Activated CD8-positive, alpha-beta memory T cell treated with anti-CD3 and anti-CD28 coated beads, Interleukin-2, amount 10 ng/mL, durations not matched to agents 7 days and 5 days (primary cell): Measurements from ENCODE around the gene CABLES1. TPM values are rescaled to one million over a fixed set of nuclear protein-coding genes. Genes with fewer than 3 reads are reported as not detected.
A peak's percentile ranks its signal among the peaks of the same experiment; 100 is the strongest.
"Not testable (repeated sequence)": the region's sequence is repeated elsewhere in the genome, so short reads cannot be mapped to it uniquely, and the experiment has no call there.

ENCODE experiments used
- ATAC-seq: fragments of 150-1000 bp; cut with Tn5 transposase; one replicate; pipeline ENCODE4 v1.10.0; 2021; ENCODE audit warnings: moderate library complexity
- CTCF ChIA-PET: fragments of 350-600 bp; sonication (Branson Sonifier 250); formaldehyde crosslinking; loops from one replicate; lab custom pipeline; 2021; ENCODE audit warnings: antibody characterized with exemption; lab: Charles Lee
- DNase-seq: peaks from one replicate; pipeline ENCODE4 v3.0.0-alpha.2; 2020
- H3K27ac Mint-ChIP-seq: one replicate; pipeline ENCODE4 v1.8.0; 2021; ENCODE audit warnings: mild to moderate bottlenecking, mixed read lengths
- H3K27me3 Mint-ChIP-seq: one replicate; pipeline ENCODE4 v1.8.0; 2021; ENCODE audit warnings: mixed read lengths
- H3K36me3 Mint-ChIP-seq: one replicate; pipeline ENCODE4 v1.8.0; 2021; ENCODE audit warnings: mild to moderate bottlenecking, mixed read lengths
- H3K4me1 Mint-ChIP-seq: one replicate; pipeline ENCODE4 v1.8.0; 2021; ENCODE audit warnings: mixed read lengths
- H3K4me3 Mint-ChIP-seq: one replicate; pipeline ENCODE4 v1.8.0; 2021; ENCODE audit warnings: mild to moderate bottlenecking, moderate library complexity, mixed read lengths
- H3K9me3 Mint-ChIP-seq: one replicate; pipeline ENCODE4 v1.8.0; 2022; ENCODE audit warnings: low read depth, mixed read lengths
- total RNA-seq, 2 experiments: library from RNA; stranded (reverse); gene quantifications; one replicate each; pipeline ENCODE4 v1.2.3, GENCODE V29; 2021

The CABLES1 gene
- total RNA-seq, 2 experiments from 2014 or later, result 2.1 to 8.6 TPM

- Mint-ChIP-seq H3K27me3 (peaks cover 8% of the 10 kb centered on the region), H3K36me3 (no peaks in the 10 kb centered on the region), H3K9me3 (no peaks in the 10 kb centered on the region), H3K27ac (no peak overlapping the region), H3K4me1 (peaks cover 3% of the 10 kb centered on the region), H3K4me3 (no peak overlapping the region)
- DNase-seq (no peak), ATAC-seq (no peak)
- CTCF ChIA-PET, result no interaction called here
Observed at GRCh38 chr18:23101861-23102432, 33.3 kb upstream of the CABLES1 start.

DNA sequence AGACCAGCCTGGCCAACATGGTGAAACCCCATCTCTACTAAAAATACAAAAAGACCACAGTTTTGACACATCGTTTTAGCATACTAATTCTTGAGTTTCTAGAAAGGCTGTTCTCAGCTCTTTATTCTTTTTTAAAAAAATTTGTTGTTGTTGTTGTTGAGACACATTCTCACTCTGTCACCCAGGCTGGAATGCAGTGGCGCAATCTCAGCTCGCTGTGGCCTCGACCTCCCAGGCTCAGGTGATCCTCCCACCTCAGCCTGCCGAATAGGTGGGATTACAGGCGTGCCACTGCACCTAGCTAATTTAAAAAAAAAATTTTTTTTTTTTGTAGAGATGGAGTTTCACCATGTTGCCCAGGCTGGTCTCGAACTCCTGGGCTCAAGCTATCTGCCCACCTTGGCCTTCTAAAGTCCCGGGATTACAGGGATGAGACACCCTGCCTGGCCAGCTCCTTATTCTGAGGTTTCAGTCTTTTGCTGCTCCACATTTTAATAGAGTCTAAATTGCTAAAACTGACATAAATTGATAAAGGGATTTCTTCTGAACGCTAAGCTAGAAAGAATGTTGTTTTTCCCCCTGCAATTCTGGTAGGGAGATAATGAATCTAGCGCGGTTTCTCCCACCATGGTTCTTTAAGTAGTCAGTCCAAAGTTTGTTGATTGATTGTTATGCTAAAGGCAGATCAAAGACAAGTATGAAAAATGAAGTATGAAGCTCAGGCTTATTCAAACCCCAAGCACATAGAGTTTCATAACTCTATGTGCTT lies 32.6 kb upstream of the CABLES1 start:
- H3K9me3 Mint-ChIP-seq, result no peaks in the 10 kb centered on the region
- ATAC-seq (no peak), DNase-seq (no peak)
- no peaks in the 10 kb centered on the region for H3K36me3 Mint-ChIP-seq
- no peak overlapping the region for H3K27ac Mint-ChIP-seq
- no peak overlapping the region for H3K4me3 Mint-ChIP-seq
- CTCF ChIA-PET, result interaction anchor here (1.2 kb wide), 1 partner anchor 32 kb away, joined by 3 read pairs; no protein-coding TSS in a partner anchor
- peaks cover 8% of the 10 kb centered on the region for H3K27me3 Mint-ChIP-seq
- H3K4me1 Mint-ChIP-seq, result peaks cover 3% of the 10 kb centered on the region

- H3K9me3 Mint-ChIP-seq, result no peaks in the 10 kb centered on the region
- CTCF ChIA-PET, result interaction anchor here (0.6 to 1.2 kb wide), 2 partner anchors 21 to 33 kb away, joined by 3 read pairs; no protein-coding TSS in a partner anchor
- H3K27me3 Mint-ChIP-seq, result peaks cover 8% of the 10 kb centered on the region
- no peak for ATAC-seq
- H3K4me1 Mint-ChIP-seq, result peaks cover 3% of the 10 kb centered on the region
- DNase-seq, result no peak
- no peak overlapping the region for H3K27ac Mint-ChIP-seq
- H3K4me3 Mint-ChIP-seq, result no peak overlapping the region
- H3K36me3 Mint-ChIP-seq, result no peaks in the 10 kb centered on the region
Observed at GRCh38 chr18:23103449-23103848, 31.8 kb upstream of the CABLES1 start.

DNA sequence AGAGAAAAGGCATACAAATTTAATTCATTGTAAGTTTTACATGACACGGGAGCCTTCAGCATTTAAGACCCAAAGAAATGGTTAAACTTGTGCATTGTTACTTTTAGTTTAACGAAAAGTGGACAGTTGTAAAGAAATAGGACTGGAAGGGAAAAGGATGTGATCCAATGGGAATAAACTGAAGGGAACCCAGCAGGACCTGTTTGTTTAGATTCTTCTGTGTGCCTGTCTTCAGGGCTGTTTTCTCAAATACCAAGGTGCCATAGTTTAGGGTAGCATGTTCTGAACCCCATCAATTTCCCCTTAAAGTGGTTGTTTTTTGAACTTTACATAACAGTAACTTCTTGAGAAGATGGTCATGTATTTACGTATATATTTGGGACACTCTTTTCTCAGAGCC lies 30.3 kb upstream of the CABLES1 start:
- peaks cover 8% of the 10 kb centered on the region for H3K27me3 Mint-ChIP-seq
- no peak for ATAC-seq

GRCh38 chr18:23105581-23106219 lies 29.6 kb upstream of the CABLES1 start:
- no peak overlapping the region for H3K27ac Mint-ChIP-seq
- ATAC-seq, result no peak

More for the DNA sequence above, 30.3 kb upstream of the CABLES1 start:
- H3K36me3 Mint-ChIP-seq, result no peaks in the 10 kb centered on the region
- H3K9me3 Mint-ChIP-seq, result no peaks in the 10 kb centered on the region
- H3K27ac Mint-ChIP-seq, result no peak overlapping the region
- CTCF ChIA-PET, result interaction anchor here (1.0 kb wide), 1 partner anchor 307 kb away, joined by 4 read pairs; no protein-coding TSS in a partner anchor
- DNase-seq, result no peak
- H3K4me1 Mint-ChIP-seq, result peaks cover 3% of the 10 kb centered on the region
- H3K4me3 Mint-ChIP-seq, result no peak overlapping the region

DNA sequence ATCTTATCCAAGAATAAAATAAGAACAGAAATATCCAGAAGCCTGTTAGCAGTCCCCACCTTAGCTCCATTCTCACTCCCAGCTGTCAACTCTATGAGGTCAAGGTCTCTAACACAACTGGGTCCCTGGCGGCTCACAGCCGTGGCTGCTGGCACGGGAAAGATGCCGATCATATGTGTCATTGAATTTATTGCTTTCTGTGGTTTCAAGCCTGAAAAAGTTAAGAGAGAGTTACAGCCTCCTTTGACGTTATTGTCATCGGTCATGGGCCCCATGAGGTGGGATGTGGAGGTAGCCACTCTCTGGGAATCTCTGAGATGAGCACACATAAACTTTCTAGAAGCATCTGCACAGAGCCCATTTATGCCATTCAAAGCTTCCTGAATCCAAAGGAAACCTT lies 28.7 kb upstream of the CABLES1 start:
- DNase-seq (no peak), ATAC-seq (no peak)
- CTCF ChIA-PET, result interaction anchor here (0.7 kb wide), 1 partner anchor 20 kb away, joined by 3 read pairs; no protein-coding TSS in a partner anchor
- Mint-ChIP-seq H3K36me3 (no peaks in the 10 kb centered on the region), H3K27me3 (peaks cover 8% of the 10 kb centered on the region), H3K4me1 (peaks cover 3% of the 10 kb centered on the region), H3K27ac (no peak overlapping the region), H3K4me3 (no peak overlapping the region), H3K9me3 (no peaks in the 10 kb centered on the region)

More at GRCh38 chr18:23105581-23106219, 29.6 kb upstream of the CABLES1 start:
- CTCF ChIA-PET, result no interaction called here
- no peak overlapping the region for H3K4me3 Mint-ChIP-seq
- H3K9me3 Mint-ChIP-seq, result no peaks in the 10 kb centered on the region
- no peak for DNase-seq
- H3K36me3 Mint-ChIP-seq, result no peaks in the 10 kb centered on the region
- H3K27me3 Mint-ChIP-seq, result peaks cover 8% of the 10 kb centered on the region
- peaks cover 3% of the 10 kb centered on the region for H3K4me1 Mint-ChIP-seq

DNA sequence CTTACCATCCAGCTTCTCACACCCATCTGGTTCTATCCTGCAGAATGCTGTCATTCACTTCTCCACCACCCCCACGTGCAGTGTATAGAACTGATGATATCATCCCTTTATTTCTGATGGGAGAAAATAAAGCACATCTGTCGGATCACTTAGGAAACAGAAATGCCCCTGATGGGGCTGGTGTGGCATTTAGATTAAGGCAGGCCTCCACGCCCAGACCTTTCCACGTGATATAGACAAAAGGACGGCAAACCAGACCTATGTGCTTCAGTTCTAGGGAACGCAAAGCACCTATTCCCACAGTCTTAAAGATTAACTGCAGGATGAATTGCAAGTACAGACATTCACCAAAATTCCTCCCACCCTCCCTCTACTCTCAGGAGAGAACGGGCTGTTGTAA lies 27.6 kb upstream of the CABLES1 start:
- Mint-ChIP-seq H3K4me3 (no peak overlapping the region), H3K27me3 (peaks cover 8% of the 10 kb centered on the region), H3K9me3 (no peaks in the 10 kb centered on the region), H3K36me3 (no peaks in the 10 kb centered on the region), H3K27ac (no peak overlapping the region), H3K4me1 (no peaks in the 10 kb centered on the region)
- CTCF ChIA-PET, result no interaction called here
- no peak for ATAC-seq
- DNase-seq, result no peak

- no peak for ATAC-seq
Observed at GRCh38 chr18:23108496-23108895, 26.8 kb upstream of the CABLES1 start.

GRCh38 chr18:23109163-23109562 lies 26.1 kb upstream of the CABLES1 start:
- H3K4me3 Mint-ChIP-seq, H3K9me3 Mint-ChIP-seq, CTCF ChIA-PET, H3K4me1 Mint-ChIP-seq, H3K27ac Mint-ChIP-seq, H3K36me3 Mint-ChIP-seq, DNase-seq, ATAC-seq: not testable (repeated sequence)
- peaks cover 14% of the 10 kb centered on the region for H3K27me3 Mint-ChIP-seq

More at GRCh38 chr18:23108496-23108895, 26.8 kb upstream of the CABLES1 start:
- H3K27ac Mint-ChIP-seq, result no peak overlapping the region
- H3K9me3 Mint-ChIP-seq, result no peaks in the 10 kb centered on the region
- no peaks in the 10 kb centered on the region for H3K4me1 Mint-ChIP-seq
- no peak overlapping the region for H3K4me3 Mint-ChIP-seq
- H3K27me3 Mint-ChIP-seq, result peaks cover 9% of the 10 kb centered on the region
- DNase-seq, result no peak
- CTCF ChIA-PET, result no interaction called here
- no peaks in the 10 kb centered on the region for H3K36me3 Mint-ChIP-seq

DNA sequence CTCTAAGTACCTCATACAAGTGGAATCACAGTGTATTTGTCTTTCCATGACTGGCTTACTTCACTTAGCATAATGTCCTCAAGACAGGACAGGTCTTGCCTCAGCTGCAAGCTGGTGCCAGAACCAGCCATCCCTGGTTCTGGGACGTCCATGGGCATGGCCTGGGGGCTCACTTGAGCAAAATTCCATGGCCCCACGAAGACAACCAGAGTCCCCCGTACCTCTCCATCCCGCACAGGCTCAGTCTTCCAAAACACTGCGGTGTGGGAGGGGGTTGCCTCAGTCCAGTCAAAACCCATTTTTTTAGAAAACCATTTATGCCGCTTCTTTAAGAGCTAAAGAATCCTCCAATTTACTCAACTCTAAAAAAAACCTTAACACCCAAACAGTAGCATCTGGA lies 21.7 kb upstream of the CABLES1 start:
- no peak for DNase-seq
- no peaks in the 10 kb centered on the region for H3K9me3 Mint-ChIP-seq
- H3K4me1 Mint-ChIP-seq, result no peaks in the 10 kb centered on the region
- ATAC-seq, result no peak
- CTCF ChIA-PET, result interaction anchor here (1.9 kb wide), 1 partner anchor 18 kb away, joined by 4 read pairs; no protein-coding TSS in a partner anchor
- peak overlapping the region; percentile 11 for H3K27ac Mint-ChIP-seq
- no peaks in the 10 kb centered on the region for H3K36me3 Mint-ChIP-seq
- peaks cover 15% of the 10 kb centered on the region for H3K27me3 Mint-ChIP-seq
- H3K4me3 Mint-ChIP-seq, result no peak overlapping the region

DNA sequence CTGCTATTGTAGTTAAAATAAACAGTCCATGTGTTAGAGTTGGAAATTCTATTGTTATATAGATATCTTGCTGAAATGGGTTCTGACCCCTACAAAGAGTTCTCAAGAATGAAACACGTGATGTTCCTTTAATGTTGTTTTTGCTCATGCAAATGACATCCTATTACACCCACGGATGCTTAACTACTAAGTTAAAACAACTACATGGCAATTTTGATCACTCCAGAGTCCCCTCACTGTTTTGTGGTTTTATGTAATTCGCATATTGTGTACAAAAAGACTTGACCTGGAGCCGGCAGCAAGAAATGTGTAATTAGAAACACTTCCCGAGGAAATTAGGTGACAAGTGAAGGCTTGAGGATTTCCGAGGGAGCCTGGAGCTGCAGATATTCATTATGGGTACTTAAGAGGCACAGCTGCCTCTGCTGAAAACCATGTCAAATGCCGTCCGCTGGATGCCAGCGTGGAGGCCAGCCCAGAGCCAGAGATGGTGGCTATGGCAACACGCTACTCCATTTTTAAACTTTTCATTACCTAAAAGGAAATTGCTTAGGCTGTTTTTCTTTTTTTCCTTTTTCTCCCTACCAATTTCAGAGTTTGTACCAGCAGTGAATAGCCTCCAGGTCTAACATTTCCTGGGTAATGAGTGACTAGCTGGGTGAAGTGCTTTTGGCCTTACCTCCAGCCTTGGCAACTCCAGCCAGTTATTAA lies 21.0 kb upstream of the CABLES1 start:
- no peak for ATAC-seq
- H3K4me3 Mint-ChIP-seq, result no peak overlapping the region
- no peak overlapping the region for H3K27ac Mint-ChIP-seq
- DNase-seq, result no peak
- H3K4me1 Mint-ChIP-seq, result no peaks in the 10 kb centered on the region
- peaks cover 15% of the 10 kb centered on the region for H3K27me3 Mint-ChIP-seq
- H3K9me3 Mint-ChIP-seq, result no peaks in the 10 kb centered on the region
- CTCF ChIA-PET, result interaction anchor here (1.9 kb wide), 1 partner anchor 17 kb away, joined by 4 read pairs; no protein-coding TSS in a partner anchor
- H3K36me3 Mint-ChIP-seq, result no peaks in the 10 kb centered on the region

DNA sequence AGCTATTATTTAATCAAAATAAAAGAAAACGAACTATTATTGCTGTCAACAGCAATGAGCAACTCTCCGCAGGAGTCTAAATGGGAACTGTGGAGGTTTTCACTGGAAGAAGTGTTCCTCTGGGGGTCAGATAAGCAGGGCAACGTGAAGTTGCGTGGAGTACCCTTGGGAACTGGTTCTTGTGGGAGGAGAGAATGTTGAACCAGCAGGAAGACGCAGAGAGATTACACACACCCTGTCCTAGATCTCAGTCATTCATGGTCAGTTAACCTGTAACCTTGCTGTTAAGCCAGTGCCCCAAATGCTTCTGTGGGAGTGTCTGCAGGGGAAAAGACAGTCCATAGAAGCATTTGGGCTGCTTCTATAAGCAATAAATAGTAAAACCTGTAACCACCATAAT lies 20.4 kb upstream of the CABLES1 start:
- H3K4me3 Mint-ChIP-seq, result no peak overlapping the region
- peaks cover 15% of the 10 kb centered on the region for H3K27me3 Mint-ChIP-seq
- DNase-seq, result no peak
- H3K4me1 Mint-ChIP-seq, result no peaks in the 10 kb centered on the region
- H3K27ac Mint-ChIP-seq, result no peak overlapping the region
- H3K9me3 Mint-ChIP-seq, result no peaks in the 10 kb centered on the region
- CTCF ChIA-PET, result no interaction called here
- H3K36me3 Mint-ChIP-seq, result no peaks in the 10 kb centered on the region
- no peak for ATAC-seq

DNA sequence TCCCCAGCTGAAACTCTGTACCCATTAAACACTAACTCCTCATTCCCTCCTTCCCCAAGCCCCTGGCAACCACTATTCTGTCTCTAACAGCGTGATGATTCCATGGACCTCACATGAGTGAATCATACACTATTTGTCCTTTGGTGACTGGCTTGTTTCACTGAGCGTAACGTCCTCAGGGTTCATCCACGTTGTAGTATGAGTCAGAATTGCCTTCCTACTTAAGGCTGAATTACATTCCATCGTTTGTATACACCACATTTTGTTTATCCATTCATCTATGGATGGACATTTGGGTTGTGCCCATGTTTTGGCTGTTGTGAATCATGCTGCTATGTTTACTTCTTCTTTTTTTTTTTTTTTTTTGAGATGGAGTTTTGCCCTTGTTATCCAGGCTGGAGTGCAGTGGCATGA lies 19.6 kb upstream of the CABLES1 start:
- no peak for ATAC-seq
- H3K27me3 Mint-ChIP-seq, result peaks cover 15% of the 10 kb centered on the region
- H3K27ac Mint-ChIP-seq, result no peak overlapping the region
- DNase-seq, result no peak
- H3K9me3 Mint-ChIP-seq, result no peaks in the 10 kb centered on the region
- no peak overlapping the region for H3K4me3 Mint-ChIP-seq
- CTCF ChIA-PET, result no interaction called here
- no peaks in the 10 kb centered on the region for H3K4me1 Mint-ChIP-seq
- no peaks in the 10 kb centered on the region for H3K36me3 Mint-ChIP-seq
